GM18499 (cell line): ENCODE measurements around the gene TMEM127.
"Not testable (repeated sequence)": the region's sequence is repeated elsewhere in the genome, so short reads cannot be mapped to it uniquely, and the experiment has no call there.

Experiments
- ATAC-seq: cut with Tn5 transposase; IDR thresholded peaks from one replicate; pipeline ENCODE4 v1.9.1; 2021; ENCODE audit warnings: moderate number of reproducible peaks; ENCODE audit not compliant: insufficient read depth, unreplicated experiment

Gene TMEM127

GRCh38 chr2:96264656-96265348, 995 bp downstream of the TMEM127 start:
- no peak for ATAC-seq

DNA sequence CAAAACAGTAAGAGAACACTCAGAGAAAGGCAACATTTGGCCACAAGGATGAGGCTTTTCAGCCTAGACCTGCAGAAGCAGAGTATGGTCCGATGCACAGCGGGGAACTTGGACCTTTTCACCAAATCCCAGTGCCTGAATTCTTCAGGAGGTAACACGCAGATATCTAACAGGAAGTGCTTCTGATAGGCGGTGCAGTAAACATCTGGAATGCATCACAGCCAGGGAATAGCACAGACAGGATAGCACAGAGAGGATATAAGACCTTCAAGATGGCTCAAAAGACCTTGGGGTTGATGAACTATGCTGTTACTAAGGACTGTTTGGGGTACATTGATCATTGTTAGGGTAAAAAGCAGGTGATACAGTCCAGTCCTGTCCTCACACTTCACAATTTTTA, 1.7 kb downstream of the TMEM127 start:
- no peak for ATAC-seq

DNA sequence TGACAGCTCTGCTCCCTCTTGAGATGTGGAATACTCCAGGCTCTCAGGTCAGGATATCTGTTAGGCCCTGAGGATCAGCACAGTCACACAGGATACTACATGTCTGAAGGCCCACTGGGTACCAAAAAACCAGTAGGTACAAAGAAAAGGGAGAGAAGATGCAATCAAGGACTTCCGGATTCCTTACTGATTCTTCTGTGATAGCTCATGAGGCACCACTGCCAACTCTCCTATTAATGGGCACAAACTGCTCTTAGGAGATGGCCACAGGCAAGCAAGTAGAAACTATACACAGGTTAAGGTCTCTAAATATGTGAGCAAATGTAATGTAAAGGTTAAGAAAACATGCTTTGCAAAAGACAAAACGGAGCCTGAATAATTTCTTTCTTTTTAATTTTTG, 3.5 kb downstream of the TMEM127 start:
- no peak for ATAC-seq

DNA sequence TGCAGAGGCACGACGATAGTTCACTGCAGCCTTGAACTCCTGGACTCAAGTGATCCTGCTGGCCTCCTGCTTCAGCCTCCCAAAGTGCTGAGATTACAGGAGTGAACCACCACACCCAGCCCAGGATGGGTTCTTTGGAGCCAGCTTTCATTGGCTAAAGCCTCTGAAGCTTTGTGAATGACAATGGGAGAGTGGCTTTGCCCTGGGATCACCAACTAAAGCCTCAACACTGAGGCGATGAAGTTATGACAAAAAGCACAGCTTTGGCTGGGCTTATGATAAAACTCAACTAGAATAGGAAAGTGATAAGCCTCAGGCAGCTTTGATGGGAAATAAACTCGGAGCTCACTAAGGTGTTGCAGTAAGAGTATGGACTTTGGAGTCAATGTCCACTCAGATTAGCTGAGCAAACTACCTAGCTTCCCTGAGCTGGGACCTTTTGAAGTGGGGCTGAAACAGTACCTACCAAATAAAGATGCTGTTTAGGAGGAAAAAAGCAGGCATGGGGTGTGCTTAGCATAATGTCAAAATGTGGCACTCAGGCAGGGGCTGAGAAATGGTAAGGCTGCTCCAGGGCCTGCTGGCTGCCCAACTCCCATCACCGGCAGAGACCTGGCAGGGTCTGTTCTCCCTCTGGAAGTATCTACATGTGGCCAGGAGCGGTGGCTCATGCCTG, 4.3 kb downstream of the TMEM127 start:
- no peak for ATAC-seq

- no peak for ATAC-seq
Observed at GRCh38 chr2:96260387-96261260, 5.2 kb downstream of the TMEM127 start.

- ATAC-seq, result no peak
Observed at GRCh38 chr2:96259497-96259921, 6.3 kb downstream of the TMEM127 start.

DNA sequence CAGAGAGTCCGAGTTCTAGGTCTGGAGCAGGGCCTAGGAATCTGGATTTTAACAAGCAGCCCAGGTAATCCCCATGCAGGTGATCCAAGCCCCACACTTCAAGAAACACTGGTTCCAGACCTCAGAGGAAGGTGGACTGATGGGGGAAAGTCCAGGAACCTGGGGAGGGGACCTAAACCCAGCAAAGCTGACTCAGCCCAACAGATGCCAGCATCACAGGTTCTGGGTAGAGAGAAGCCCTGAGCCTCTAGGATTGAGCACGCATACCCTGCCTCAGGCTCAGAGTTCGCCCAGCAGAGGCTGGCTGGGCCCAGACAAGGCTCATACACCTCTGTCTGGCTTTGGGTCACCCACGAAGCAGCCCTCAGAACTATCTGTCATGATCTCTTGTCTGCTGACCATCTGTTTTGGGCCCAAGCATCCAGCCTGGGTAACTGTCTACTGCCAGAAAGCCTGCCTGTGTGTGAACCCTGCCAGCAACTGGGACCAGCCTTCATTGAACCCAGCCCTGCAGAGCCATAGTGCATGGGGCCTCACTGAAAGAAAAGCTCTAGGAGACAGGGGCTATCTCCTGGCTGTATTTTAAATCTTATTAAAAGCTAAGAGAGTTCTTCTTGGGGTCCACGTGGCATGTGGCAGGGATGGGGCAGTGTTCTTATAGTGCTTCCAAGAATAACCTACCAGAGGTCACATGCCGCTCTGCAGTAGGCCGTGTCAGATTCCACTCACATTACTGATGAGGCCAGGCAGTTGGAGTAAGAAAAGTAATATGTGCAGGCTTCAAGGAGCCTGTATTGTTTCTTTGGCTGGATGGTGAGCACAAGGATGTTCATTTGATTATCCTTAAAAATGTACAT, 7.4 kb downstream of the TMEM127 start:
- ATAC-seq, result no peak

DNA sequence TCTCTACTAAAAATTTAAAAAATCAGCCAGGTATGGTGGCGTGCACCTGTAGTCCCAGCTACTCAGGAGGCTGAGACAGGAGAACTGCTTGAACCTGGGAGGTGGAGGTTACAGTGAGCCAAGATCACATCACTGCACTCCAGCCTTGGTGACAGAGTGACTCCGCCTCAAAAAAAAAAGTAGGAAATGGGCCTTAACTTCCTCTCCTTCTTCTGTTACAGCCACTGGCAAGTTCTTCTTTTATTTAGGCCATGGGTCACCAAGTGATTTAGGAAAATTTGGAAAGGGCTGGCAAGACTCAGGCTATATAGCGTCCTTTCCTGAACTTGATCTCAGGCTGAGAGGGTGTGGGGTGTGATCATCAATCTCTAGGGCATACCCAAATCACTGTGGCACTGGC, 8.1 kb downstream of the TMEM127 start:
- ATAC-seq, result not testable (repeated sequence)

- no peak for ATAC-seq
Observed at GRCh38 chr2:96256611-96257113, 9.1 kb downstream of the TMEM127 start.

DNA sequence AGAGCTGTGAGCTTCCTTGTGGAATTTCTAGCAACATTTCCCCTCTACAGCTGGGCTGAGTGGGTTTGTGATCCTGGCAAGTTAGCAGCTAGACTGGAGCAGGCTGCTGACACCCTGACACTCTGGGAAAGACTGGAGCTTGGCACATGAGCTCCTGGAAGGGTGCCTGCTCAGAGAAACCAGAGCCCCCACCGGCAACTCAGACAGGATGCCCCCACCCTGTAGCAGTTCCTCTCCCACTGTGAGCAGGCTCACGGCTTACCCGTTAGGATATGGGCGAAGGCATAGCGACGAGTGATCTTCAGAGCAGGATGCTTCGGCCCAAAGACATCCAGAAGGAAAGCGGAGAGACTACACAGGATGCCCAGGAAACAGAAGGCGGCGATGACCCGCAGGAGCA, 11.2 kb downstream of the TMEM127 start:
- no peak for ATAC-seq

DNA sequence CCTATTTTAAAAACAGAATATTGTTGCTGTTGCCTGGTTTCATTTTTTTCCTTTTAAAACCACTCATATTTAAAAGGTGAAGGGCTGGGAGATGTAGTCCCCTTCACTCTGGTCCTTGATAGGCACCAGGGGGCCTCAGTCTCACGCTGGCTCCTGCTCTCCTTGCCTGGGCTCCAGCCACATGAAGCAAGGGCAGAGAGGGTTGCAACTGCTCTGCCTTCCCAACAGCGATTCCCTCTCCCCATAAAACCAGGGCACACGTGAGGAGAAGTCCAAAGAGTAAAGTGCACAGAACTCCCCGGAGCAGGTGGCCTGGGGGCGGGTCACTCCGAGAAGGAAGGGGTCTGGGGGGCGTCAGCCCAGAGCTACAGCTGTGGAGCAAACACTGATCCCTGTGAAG, 12.8 kb downstream of the TMEM127 start:
- no peak for ATAC-seq

DNA sequence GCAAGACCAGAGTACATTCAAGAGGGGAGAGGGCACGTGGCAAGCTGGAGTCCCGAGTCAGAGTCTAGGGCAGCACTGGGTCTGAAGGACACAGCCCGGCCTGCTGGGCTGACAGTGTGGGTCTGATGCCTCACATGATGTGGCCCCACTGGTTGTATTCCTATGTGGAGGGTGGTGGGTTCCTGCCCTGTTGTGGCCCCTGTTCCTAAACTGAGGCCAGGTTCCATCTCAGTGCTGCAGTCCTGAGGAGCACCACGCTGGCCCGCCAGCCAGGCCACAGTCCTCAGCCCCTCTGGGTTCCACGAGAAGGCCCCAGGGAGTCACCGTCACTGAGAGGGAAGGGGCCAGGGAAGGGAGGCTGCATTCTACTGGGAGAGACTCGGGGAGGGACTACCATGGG, 13.3 kb downstream of the TMEM127 start:
- no peak for ATAC-seq

DNA sequence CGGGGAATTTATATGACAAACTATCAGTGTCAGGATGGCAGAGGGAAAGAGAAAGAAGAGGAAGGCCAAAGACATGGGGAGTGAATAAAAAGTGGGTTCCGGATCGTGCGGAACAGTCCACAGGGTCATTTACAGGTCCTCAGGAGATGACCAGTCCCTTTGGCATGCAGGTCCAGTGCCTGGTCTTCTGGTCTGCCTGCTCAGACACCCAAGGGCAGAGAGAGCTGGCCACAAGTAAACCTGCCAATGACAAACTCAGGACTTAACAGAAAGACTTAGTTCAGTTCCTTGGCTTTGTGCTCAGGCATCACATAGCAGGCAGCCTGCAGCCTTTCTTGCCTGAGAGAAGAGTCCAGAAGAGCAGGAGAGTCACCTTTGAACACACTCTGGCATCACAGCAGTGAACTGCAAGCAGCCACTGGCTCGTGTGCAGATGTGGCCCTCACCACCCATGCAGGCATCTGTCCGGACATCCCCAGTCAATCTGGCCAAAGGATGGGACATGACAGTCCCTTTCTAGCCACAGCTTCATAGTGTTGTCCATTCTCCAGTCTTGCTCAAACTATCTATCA, 14.0 kb downstream of the TMEM127 start:
- no peak for ATAC-seq

GRCh38 chr2:96250188-96250587, 15.6 kb downstream of the TMEM127 start:
- no peak for ATAC-seq

DNA sequence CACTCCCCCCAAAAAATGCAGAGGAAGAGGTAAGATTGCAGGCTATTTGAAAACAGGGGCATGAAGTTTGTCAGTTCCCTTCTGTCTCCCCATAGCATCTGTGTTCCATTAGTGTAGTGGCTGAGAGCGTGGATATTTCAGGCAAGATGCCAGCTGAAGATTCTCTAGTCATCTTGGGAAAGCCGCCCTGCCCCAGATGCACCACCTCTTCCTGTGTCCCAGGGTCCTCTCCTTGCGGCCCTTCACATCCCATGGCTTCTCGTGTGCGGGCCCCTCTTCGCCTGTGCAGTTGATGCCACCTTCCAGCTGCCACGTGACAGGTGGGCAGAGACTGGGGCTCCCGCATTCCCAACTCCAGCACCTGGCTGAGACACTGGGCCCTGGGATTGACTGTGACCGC, 16.1 kb downstream of the TMEM127 start:
- ATAC-seq, result no peak

GRCh38 chr2:96248624-96249023, 17.2 kb downstream of the TMEM127 start:
- no peak for ATAC-seq

- ATAC-seq, result no peak
Observed at GRCh38 chr2:96247896-96248295, 17.9 kb downstream of the TMEM127 start.

DNA sequence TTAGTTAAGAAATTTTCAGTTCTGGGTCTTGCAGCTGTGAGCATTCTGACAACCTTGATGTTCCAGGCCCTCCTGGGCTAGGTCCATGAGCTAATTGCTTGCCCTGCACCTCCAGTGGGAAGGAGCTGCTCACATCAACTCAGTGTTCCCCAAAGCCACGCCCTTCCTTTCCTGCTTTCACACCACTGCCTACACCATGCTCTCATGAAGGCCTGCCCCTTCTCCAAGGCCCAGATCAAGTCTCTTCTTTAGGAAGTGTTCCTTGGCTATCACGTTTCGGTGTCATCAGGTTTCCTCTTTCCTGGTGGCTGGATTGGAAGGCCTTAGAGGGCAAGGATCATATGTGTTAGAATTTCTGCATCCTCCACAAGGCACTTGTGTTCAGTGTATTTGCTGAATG, 18.8 kb downstream of the TMEM127 start:
- ATAC-seq, result no peak

- no peak for ATAC-seq
Observed at GRCh38 chr2:96245609-96246390, 20.0 kb downstream of the TMEM127 start.
